HG03095 (cell line): ENCODE measurements around the gene ACTRT2.

Experiments used
- ATAC-seq: cut with Tn5 transposase; IDR thresholded peaks from one replicate; pipeline ENCODE4 v1.9.1; 2021; ENCODE audit warnings: moderate library complexity; ENCODE audit not compliant: unreplicated experiment

ACTRT2 gene

DNA sequence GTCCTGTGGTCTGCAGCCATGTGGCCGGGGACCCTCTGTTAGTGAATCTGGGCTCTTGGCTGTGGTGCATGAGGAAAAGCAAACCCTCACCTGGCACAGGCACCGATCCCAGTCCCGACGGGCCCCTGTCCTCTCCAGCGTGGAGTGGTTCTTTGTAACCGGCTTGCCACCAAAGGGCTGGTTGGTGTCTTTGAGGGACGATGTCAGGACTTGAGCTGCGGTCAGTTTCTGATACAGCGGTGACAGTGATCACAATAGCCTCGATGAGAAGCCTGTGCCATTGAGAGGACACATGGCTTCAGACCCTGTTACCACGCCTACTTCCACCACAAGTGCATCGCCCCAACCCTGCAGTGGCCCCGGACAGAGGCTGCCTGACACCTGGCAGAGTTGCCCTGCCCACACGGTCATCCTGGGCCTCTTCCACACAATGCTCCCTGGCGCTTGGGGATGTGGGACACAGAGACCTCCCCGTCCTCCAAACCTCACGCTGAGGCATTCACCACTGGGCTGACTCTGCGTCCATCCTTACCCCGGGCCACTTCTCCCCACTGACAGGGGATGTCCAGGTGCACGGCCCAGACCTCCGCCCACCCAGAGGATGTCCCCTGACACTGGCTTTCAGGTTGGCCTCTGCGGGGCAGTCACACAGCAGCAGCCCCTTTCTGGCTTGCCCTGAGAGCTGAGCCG, 18.8 kb upstream of the ACTRT2 start:
- no peak for ATAC-seq

GRCh38 chr1:3003039-3003940, 18.0 kb upstream of the ACTRT2 start:
- no peak for ATAC-seq

DNA sequence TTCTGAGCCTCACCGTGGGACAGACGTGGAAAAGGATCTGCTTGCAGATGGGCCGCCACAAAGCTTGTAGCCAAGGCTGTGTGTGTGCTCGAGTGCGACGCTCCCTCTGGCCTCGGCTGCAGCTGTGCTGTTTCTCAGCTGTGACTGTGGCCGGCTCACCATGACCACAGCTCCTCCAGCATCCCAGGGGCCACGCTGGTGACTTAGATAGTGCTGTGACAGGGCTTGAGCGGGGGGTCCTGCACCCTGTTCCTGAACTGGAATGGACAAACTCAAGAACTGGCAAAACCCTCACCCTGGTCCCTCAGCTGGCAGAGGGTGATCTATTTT, 17.4 kb upstream of the ACTRT2 start:
- no peak for ATAC-seq

DNA sequence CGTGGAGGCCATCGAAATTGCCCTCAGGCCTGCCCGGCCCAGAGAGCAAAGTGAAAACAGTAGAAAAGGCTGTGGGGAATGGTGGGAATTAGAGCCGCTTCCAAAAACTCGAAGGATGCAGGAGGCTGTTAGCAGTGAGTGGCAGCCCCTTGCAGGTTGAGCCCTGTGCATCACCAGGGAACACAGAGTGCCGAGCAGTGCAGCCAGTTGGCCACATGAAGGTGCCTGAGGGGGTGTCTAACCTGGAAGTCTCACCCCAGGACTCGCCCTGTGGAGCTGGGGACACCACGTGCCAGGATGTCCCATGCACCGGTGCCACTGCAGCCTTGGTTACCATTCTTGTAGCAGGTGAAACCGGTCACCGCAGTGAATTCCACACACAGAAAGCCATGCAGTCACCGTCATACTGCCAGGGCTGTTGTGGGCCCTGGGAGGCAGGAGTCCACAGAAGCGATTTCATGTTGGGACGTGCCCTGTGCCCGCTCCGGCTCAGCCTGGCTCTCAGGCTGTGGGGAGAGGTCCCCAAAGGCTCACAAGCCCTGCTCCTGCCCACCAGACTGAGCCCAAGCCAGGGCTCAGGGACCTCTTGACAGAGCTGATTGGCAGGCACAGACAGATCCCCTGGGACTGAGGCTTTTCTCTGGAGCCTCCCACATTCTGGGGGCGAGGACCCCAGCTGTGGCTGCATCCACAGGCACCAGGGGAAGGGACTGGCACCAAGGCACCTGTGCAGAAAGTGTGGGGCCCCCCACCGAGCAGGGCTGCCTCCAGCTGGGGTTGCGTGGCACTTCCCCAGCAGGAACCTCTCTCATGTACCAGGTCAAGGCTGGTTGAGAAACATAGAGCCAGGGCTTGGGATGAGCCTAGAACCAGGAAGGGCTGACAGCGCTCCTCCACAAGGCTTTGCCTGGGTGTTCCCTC, 16.7 kb upstream of the ACTRT2 start:
- ATAC-seq = no peak

GRCh38 chr1:3005771-3006170, 15.5 kb upstream of the ACTRT2 start:
- ATAC-seq = no peak

DNA sequence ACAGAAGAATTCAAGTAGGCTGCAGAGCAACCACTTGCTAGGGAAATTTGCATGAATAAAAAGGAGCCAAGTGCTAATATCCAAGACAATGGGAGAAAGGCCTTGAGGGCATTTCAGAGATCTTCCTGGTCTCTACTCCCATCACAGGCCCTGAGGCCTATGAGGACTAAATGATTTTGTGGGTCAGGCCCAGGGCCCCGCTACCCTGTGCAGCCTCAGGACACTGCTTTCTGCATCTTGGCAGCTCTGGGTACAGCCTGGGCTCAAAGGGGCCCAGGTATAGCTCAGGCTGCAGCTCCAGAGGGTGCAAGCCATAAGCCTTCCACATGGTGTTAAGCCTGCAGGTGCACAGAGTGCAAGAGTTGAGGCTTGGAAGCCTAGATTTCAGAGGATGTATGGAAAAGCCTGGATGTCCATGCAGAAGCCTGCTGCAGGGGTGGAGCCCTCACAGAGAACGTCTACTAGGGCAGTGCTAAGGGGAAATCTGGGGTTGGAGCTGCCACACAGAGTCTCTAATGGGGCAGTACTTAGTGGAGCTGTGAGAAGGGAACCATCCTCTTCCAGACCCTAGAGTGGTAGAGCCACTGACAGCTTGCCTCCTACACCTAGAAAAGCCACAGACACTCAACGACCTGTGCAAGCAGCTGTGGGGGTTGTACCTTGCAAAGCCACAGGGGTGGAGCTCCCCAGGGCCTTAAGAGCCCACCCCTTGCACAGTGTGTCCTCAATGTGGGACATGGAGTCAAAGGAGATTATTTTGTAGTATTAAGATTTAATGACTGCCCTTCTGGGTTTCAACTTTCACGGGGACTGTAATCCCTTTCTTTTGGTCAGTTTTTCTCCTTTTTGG, 13.7 kb upstream of the ACTRT2 start:
- no peak for ATAC-seq

DNA sequence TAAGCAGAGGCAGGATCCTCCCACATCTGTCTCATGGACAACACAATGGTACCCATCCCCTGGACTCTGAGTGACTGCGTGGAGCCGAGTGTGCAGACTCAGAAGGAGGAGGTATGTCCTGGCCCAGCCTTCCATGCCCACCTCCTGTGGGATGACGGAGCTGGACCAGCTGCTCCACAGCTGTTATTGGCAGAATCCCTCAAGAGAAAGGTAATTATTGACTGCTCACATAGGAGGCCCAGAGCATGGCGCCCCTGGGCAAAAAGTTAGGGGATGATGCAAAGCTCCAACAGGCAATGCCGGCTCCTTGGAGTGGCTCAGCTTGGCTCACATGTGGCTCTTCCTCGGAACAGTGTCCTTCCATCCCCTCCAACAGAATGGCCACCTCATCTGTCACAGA, 12.2 kb upstream of the ACTRT2 start:
- no peak for ATAC-seq

- ATAC-seq = no peak
These were observed 11.7 kb upstream of the ACTRT2 start for GRCh38 chr1:3009556-3009955.

DNA sequence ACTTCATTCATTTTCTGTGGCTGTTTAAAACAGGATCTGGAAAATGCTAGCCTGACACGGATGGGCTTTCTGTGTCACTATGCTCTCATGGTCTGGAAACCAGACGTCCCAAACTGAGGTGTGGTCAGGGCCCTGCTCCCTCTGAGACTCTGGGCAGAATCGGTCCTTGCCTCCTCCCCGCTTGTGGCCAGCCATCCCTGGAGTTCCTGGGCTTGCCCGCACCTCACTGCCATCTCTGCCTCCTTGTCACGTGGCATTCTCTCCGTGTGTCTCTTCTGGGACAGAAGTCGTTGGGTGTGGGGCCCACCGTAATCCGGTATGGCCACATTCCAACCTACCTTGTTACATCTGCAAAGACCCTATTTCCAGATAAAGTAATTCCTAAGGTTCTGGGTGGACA, 10.1 kb upstream of the ACTRT2 start:
- ATAC-seq = no peak

DNA sequence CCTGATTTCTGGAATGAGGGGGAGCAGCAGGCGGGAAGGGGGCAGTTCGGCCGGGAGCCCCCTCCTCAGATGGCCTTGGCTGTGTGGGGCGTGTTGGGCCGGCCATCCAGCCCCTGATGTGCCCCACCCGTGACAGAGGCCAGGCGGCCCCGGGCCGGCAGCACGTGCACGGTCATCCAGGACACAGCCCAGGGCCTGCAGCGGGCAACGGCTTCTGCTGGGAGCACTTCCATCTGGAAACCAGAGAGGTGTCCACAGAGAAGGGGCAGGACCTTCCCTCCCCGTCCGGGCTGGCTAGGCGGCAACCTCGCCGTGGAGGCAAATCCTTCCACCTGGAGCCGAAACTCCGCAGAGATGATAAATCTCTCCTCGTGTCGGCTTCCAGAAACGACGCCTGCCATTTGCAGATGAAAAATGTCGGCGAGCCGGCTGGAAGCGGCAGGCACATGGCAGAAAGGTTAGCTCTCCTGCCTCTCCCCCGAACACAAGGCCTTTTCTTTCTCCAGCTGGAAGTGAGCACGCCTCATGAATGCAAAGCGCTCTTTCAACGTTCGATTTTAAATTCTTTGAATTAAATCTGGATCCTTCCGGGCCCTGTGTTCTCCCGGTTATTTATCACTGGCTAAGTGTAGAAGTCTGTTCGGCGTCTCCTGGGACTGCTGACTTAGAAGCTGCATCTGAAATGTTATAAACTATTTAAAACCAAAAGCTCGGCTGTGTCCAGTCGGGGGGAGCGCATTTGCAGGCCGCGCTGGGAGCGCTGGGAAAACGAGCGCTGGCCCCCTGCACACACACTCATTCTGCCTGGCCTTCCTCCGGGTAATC, 9.4 kb upstream of the ACTRT2 start:
- no peak for ATAC-seq

DNA sequence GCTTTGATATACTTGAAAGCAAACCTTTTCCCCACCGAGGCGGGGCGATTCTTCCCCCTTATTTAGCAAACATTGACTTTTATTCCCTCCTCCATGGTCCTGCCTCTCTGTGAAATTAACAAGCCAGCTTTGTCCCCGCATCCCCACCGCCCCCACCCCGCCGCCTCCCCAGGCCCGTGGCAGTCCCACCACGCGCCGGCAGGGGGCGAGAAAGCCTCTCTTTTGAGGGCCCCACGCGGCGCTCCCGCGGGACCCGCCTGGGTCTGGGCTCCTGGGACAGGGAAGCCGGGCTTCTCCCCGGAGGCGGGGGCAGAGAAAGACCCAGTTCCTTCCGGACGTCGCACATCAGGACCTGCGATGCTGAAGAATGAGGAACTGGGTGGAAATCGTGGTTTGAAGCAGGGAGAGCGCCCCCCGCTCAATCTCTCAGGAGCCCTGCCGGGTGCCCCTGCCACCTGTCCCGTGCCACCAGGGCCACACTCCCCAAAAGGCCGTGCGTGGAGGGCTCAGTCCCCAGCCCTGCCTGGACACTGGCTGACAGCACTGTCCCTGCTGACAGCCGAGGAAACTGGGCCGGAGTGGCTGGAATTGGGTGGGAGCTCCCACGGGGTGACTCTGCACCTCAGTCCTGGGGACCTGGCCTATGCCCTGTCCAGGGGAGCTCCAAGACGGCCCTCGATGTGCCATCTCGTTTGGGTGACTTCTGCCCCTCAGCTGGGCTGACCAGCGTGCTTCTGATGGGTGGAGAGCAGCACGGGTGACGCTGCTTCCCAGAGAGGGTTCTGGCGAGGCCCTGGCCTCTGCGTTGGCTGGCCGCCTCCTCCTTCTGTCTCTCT, 8.6 kb upstream of the ACTRT2 start:
- ATAC-seq = no peak

- ATAC-seq = no peak
These were observed 7.8 kb upstream of the ACTRT2 start for GRCh38 chr1:3013371-3014049.

GRCh38 chr1:3014050-3014440, 7.2 kb upstream of the ACTRT2 start:
- ATAC-seq = no peak

- ATAC-seq = no peak
These were observed 6.6 kb upstream of the ACTRT2 start for GRCh38 chr1:3014443-3015268.

GRCh38 chr1:3015269-3015635, 6.0 kb upstream of the ACTRT2 start:
- no peak for ATAC-seq

DNA sequence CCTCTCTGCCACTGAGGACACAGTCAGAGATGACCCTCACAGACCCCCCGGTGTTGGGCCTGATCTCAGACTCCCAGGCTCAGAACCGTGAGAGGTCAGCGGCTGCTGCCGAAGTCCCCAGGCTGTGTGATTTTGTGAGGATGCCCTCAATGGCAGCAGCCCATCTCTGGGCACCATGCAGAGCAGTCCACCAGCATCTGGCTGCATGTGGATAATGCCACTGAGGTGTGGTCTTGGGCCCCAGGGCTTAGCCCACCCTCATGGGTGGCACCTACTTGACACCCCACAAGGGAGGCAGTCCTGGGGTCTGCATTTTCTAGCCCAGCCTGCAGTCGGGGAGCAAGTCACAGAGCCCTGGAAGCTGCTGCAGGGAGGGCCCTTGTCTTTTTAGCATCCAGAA, 5.5 kb upstream of the ACTRT2 start:
- no peak for ATAC-seq

- ATAC-seq = no peak
These were observed 4.4 kb upstream of the ACTRT2 start for GRCh38 chr1:3016641-3017439.
